ENCODE data around the gene OPCML. TPM values are rescaled to one million over a fixed set of nuclear protein-coding genes. Genes with fewer than 3 reads are reported as not detected.
A peak's percentile ranks its signal among the peaks of the same experiment; 100 is the strongest.

Gene OPCML
- total RNA-seq, 2 donors from 2014 or later, result 0.04 TPM; not detected in 1

DNA sequence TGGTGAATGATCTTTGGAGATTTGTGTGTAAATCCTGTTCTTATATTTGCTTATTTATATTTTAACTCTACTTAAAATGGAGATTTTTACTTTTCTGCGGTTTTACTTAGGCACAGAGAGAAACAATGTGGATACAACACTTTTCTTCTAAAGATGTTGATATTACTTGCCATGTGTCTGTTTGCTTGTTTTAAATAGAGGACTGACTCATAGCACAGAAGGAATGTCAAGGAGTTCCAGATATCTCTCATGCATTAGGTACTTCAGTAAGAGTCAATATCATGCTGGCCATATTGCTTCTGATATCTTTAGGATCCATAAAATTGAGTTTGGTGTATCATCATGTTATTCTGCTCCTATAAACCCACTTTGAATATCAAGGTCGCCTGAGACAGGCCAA is 395.0 kb downstream of the OPCML start:
- H3K36me3 ChIP-seq, result no peaks in the 10 kb centered on the region
- no peak for TF ChIP-seq CTCF (IDR thresholded peaks at IDR 0.05)
- H3K27me3 ChIP-seq, result no peaks in the 10 kb centered on the region

DNA sequence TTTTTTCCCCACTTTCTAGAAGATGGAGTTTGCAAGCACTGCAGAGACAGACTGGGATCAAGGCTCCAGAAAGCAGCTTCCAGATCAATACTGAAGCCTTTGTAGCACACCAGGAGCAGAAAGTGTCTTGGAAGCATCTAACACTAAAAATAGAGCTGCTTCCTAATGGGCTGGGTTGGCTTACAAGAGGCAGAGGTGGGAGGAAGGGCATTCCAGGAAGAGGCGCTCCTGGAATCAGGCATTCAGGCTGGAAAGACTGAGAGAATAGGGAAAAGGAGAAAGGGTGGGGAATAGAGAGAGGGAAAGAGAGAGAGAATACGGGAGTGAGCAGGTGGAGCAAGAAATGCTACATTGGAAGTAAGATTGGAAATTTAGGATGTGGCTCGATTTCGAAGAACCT is 395.9 kb downstream of the OPCML start:
- H3K27me3 ChIP-seq, result no peaks in the 10 kb centered on the region
- no peak for DNase-seq (ENCODE audit: low spot score)

More for the DNA sequence above, 395.0 kb downstream of the OPCML start:
- Histone ChIP-seq H3K27ac (no peak overlapping the region), H3K4me3 (no peak overlapping the region), H3K9me3 (no peaks in the 10 kb centered on the region), H3K4me1 (no peaks in the 10 kb centered on the region)
- no peak for DNase-seq (ENCODE audit: low spot score)

DNA sequence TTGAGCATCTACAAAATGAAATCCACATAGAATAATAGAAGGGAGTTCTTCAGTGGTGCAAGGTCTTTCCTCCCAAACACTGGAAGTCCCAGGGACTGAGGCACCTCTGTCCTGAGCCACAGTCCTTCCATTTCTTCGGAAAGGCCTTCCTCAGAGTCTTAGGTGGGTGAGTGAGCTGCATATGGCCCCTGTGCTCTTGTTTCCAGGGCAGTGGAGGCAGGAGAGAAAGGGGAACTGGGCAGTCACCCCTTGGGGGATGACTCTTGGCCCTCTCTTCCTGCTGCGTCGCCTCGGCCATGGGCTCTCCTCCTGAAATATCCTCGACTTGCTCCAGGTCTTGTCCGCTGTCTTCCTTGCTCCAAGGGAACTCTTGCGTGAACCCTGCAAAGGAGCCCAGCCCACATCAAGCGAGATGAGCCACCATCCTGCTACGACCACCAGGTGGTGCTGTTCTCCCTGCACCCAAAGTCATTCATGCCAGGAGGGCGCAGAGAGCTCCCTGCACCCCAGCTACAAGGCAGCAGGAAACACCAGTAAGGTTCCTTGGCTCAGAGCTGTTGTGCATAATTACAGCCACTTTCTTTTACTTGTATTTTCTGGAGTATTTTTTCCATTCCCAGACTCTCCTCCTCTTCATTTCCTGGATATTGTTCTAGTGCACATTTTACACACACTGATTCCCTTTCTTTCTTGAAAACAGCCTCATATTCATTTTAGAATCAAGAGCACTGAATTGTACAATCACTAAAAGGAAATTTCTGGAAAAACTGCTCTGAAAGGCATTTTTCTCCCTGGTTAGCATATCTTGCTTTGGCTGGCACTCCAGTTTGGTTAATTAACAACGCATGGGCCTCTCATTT is 397.8 kb downstream of the OPCML start:
- Histone ChIP-seq H3K36me3 (no peaks in the 10 kb centered on the region), H3K27me3 (no peaks in the 10 kb centered on the region), H3K4me3 (no peak overlapping the region), H3K9me3 (no peaks in the 10 kb centered on the region), H3K27ac (no peak overlapping the region), H3K4me1 (no peaks in the 10 kb centered on the region)
- TF ChIP-seq CTCF (IDR thresholded peaks at IDR 0.05), result peak; percentile 82 to 90
- peak; percentile 60 for DNase-seq (ENCODE audit: low spot score)

More for the DNA sequence above, 395.9 kb downstream of the OPCML start:
- no peak overlapping the region for H3K4me3 ChIP-seq
- no peak overlapping the region for H3K27ac ChIP-seq
- no peaks in the 10 kb centered on the region for H3K4me1 ChIP-seq
- no peaks in the 10 kb centered on the region for H3K36me3 ChIP-seq
- no peak for TF ChIP-seq CTCF (IDR thresholded peaks at IDR 0.05)
- H3K9me3 ChIP-seq, result no peaks in the 10 kb centered on the region

- no peak for TF ChIP-seq CTCF (IDR thresholded peaks at IDR 0.05)
- Histone ChIP-seq H3K4me1 (no peaks in the 10 kb centered on the region), H3K27me3 (no peaks in the 10 kb centered on the region), H3K9me3 (no peaks in the 10 kb centered on the region), H3K27ac (no peak overlapping the region), H3K4me3 (no peak overlapping the region), H3K36me3 (no peaks in the 10 kb centered on the region)
- no peak for DNase-seq (ENCODE audit: low spot score)
Observed at GRCh38 chr11:133133606-133134005, 398.7 kb downstream of the OPCML start.

GRCh38 chr11:133133050-133133449 is 399.3 kb downstream of the OPCML start:
- no peak overlapping the region for H3K4me3 ChIP-seq
- no peak overlapping the region for H3K27ac ChIP-seq
- no peak for TF ChIP-seq CTCF (IDR thresholded peaks at IDR 0.05)
- no peaks in the 10 kb centered on the region for H3K4me1 ChIP-seq
- no peaks in the 10 kb centered on the region for H3K27me3 ChIP-seq
- H3K36me3 ChIP-seq, result no peaks in the 10 kb centered on the region
- no peaks in the 10 kb centered on the region for H3K9me3 ChIP-seq
- no peak for DNase-seq (ENCODE audit: low spot score)
